ENCODE results near the gene CDK9. TPM values are rescaled to one million over a fixed set of nuclear protein-coding genes. Genes with fewer than 3 reads are reported as not detected.

CDK9 gene
- total RNA-seq, 1 experiment from 2014 or later, result 48.7 TPM

DNA sequence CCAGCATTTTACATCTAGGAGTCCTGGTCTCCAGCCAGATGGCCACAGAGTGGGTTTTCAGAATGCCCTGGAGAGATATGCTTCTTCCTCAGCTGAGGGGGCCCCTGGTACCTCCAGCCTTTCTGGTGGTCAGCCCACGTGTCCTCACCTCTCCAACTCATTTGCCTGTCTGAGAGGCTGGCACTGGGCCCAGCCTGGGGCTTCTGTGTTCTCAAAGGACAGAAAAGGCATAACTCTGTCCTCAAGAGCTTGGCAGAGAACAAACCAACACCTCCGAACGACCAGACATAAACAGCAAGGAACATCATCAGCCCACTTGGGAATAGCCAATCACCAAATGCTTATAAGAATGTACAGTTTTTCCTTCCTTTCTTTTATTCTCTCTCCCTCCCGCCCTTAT, 51.5 kb downstream of the CDK9 start:
- CTCF ChIA-PET, result no interaction called here
- DNase-seq (ENCODE audit: low read depth, low spot score) (no peak), ATAC-seq (no peak)
- no peak for TF ChIP-seq SIN3A (IDR thresholded peaks at IDR 0.05; ENCODE audit: borderline replicate concordance, insufficient read depth, low read depth, low read length)
- TF ChIP-seq POLR2AphosphoS5 (IDR thresholded peaks at IDR 0.05; ENCODE audit: low read depth, low read length), result no peak
- Histone ChIP-seq H3K4me1 (ENCODE audit: control insufficient read depth, insufficient read depth, low read length) (peaks cover 4% of the 10 kb centered on the region; the same call in 1 of the 2 replicates), H3K4me3 (ENCODE audit: low read depth in 2 of 2, low read length in 2 of 2) (no peak overlapping the region), H3K9me3 (ENCODE audit: control insufficient read depth, insufficient read depth, low read depth, low read length) (no peaks in the 10 kb centered on the region), H3K27me3 (ENCODE audit: control insufficient read depth, insufficient read depth, low read length) (no peaks in the 10 kb centered on the region), H3K36me3 (ENCODE audit: control insufficient read depth, insufficient read depth, low read length) (no peaks in the 10 kb centered on the region), H3K27ac (ENCODE audit: low read length) (no peak overlapping the region)
- POLR2A ChIA-PET, result no interaction called here
- BruUV-seq (replicated peaks), result no TSS peak
- in situ Hi-C loops (cut with HindIII; ENCODE audit: low pct_unique_long_range_greater_than_20kb, low sequenced_read_pairs) (no loop called here), intact Hi-C loops (cut with micrococcal nuclease; ENCODE audit: unreplicated experiment) (no loop called here)

DNA sequence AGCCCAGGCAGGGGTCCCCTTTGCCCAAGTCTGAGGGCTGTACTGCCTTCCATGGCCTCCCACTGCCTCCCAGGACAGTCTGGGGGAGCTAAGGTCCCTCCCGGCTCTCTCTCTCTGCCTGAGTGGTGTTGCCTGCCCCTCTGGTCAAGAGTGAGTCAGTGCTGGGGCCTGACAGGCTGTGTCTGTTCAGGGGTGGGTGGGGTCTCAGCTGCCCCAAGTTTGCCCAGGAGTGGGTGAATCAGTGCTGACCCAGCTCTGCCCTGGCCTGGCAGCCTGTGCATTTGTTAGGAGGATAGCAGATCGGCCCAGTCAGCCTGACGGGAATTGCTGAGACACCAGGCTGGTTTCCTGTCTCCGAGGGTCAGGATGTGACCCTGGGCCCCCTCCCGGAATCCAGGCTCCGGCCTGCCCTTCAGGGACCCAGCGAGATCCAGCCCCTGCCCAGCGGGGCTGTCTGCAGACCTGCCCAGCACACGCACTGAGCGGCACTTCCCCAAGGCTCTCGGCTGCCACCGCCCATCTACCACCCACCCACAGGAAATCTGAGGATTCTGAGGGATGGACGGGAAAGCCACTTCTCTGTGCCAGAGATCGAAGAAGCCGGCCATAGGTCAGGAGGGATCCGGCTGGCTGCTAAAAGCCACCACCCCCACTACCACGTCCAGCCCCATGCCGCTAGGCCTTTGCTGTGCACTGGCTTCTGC, 52.7 kb downstream of the CDK9 start:
- H3K27me3 ChIP-seq (ENCODE audit: control insufficient read depth, insufficient read depth, low read length), result no peaks in the 10 kb centered on the region
- H3K4me1 ChIP-seq (ENCODE audit: control insufficient read depth, insufficient read depth, low read length), result peaks cover 4% of the 10 kb centered on the region; the same call in 1 of the 2 replicates
- TF ChIP-seq, protein P1, sequence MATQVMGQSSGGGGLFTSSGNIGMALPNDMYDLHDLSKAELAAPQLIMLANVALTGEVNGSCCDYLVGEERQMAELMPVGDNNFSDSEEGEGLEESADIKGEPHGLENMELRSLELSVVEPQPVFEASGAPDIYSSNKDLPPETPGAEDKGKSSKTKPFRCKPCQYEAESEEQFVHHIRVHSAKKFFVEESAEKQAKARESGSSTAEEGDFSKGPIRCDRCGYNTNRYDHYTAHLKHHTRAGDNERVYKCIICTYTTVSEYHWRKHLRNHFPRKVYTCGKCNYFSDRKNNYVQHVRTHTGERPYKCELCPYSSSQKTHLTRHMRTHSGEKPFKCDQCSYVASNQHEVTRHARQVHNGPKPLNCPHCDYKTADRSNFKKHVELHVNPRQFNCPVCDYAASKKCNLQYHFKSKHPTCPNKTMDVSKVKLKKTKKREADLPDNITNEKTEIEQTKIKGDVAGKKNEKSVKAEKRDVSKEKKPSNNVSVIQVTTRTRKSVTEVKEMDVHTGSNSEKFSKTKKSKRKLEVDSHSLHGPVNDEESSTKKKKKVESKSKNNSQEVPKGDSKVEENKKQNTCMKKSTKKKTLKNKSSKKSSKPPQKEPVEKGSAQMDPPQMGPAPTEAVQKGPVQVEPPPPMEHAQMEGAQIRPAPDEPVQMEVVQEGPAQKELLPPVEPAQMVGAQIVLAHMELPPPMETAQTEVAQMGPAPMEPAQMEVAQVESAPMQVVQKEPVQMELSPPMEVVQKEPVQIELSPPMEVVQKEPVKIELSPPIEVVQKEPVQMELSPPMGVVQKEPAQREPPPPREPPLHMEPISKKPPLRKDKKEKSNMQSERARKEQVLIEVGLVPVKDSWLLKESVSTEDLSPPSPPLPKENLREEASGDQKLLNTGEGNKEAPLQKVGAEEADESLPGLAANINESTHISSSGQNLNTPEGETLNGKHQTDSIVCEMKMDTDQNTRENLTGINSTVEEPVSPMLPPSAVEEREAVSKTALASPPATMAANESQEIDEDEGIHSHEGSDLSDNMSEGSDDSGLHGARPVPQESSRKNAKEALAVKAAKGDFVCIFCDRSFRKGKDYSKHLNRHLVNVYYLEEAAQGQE (IDR thresholded peaks at IDR 0.05; ENCODE audit: insufficient read depth in 1 of 2, low read depth in 2 of 2, low read length in 1 of 2), result no peak
- TF ChIP-seq POLR2AphosphoS5 (IDR thresholded peaks at IDR 0.05; ENCODE audit: low read depth, low read length) (no peak), SIN3A (IDR thresholded peaks at IDR 0.05; ENCODE audit: borderline replicate concordance, insufficient read depth, low read depth, low read length) (no peak), TCF7L2 (IDR thresholded peaks at IDR 0.05; ENCODE audit: low read depth, low read length) (no peak)
- TF ChIP-seq, protein P2, sequence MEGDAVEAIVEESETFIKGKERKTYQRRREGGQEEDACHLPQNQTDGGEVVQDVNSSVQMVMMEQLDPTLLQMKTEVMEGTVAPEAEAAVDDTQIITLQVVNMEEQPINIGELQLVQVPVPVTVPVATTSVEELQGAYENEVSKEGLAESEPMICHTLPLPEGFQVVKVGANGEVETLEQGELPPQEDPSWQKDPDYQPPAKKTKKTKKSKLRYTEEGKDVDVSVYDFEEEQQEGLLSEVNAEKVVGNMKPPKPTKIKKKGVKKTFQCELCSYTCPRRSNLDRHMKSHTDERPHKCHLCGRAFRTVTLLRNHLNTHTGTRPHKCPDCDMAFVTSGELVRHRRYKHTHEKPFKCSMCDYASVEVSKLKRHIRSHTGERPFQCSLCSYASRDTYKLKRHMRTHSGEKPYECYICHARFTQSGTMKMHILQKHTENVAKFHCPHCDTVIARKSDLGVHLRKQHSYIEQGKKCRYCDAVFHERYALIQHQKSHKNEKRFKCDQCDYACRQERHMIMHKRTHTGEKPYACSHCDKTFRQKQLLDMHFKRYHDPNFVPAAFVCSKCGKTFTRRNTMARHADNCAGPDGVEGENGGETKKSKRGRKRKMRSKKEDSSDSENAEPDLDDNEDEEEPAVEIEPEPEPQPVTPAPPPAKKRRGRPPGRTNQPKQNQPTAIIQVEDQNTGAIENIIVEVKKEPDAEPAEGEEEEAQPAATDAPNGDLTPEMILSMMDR (IDR thresholded peaks at IDR 0.05), result no peak
- in situ Hi-C loops (cut with HindIII; ENCODE audit: low pct_unique_long_range_greater_than_20kb, low sequenced_read_pairs), result no loop called here
- H3K27ac ChIP-seq (ENCODE audit: low read length), result no peak overlapping the region
- ChIA-PET CTCF (no interaction called here), POLR2A (no interaction called here)
- H3K36me3 ChIP-seq (ENCODE audit: control insufficient read depth, insufficient read depth, low read length), result no peaks in the 10 kb centered on the region
- DNase-seq (ENCODE audit: low read depth, low spot score) (peak; percentile 8), ATAC-seq (peak; percentile 64)
- H3K4me3 ChIP-seq (ENCODE audit: low read depth in 2 of 2, low read length in 2 of 2), result no peak overlapping the region
- H3K9me3 ChIP-seq (ENCODE audit: control insufficient read depth, insufficient read depth, low read depth, low read length), result no peaks in the 10 kb centered on the region
- no TSS peak for BruUV-seq (replicated peaks)
- intact Hi-C loops (cut with micrococcal nuclease; ENCODE audit: unreplicated experiment), result no loop called here

Small RNAs within 50 kb of the gene (microRNA-seq; reads per million reads assigned to microRNA genes)
- gene MIR2861 (ENCODE audit: unreplicated experiment) (not detected), gene MIR3960 (ENCODE audit: unreplicated experiment) (not detected)

Other genes starting within 250 kb of the CDK9 start
- 67.5 TPM for gene STXBP1, start 173.8 kb upstream of the CDK9 start, total RNA-seq (2021; ENCODE audit: unreplicated experiment)
- not detected for gene CFAP157, start 79.0 kb upstream of the CDK9 start, total RNA-seq (2021; ENCODE audit: unreplicated experiment)
- gene PTRH1, start 70.4 kb upstream of the CDK9 start, total RNA-seq (2021; ENCODE audit: unreplicated experiment), result 13.8 TPM
- 0.05 TPM for gene TTC16, start 70.0 kb upstream of the CDK9 start, total RNA-seq (2021; ENCODE audit: unreplicated experiment)
- 8.2 TPM for gene TOR2A, start 50.7 kb upstream of the CDK9 start, total RNA-seq (2021; ENCODE audit: unreplicated experiment)
- 0.49 TPM for gene SH2D3C, start 7.4 kb upstream of the CDK9 start, total RNA-seq (2021; ENCODE audit: unreplicated experiment)
- gene FPGS, start 16.8 kb downstream of the CDK9 start, total RNA-seq (2021; ENCODE audit: unreplicated experiment), result 56.5 TPM
- 25.1 TPM for gene ENG, start 68.6 kb downstream of the CDK9 start, total RNA-seq (2021; ENCODE audit: unreplicated experiment)
- gene AK1, start 91.6 kb downstream of the CDK9 start, total RNA-seq (2021; ENCODE audit: unreplicated experiment), result 62.1 TPM
- gene ST6GALNAC6, start 113.6 kb downstream of the CDK9 start, total RNA-seq (2021; ENCODE audit: unreplicated experiment), result 50.2 TPM
- gene ST6GALNAC4, start 131.0 kb downstream of the CDK9 start, total RNA-seq (2021; ENCODE audit: unreplicated experiment), result 38.0 TPM
- gene PIP5KL1, start 144.7 kb downstream of the CDK9 start, total RNA-seq (2021; ENCODE audit: unreplicated experiment), result 7.8 TPM
- gene DPM2, start 151.8 kb downstream of the CDK9 start, total RNA-seq (2021; ENCODE audit: unreplicated experiment), result 58.7 TPM
- gene EEIG1, start 195.0 kb downstream of the CDK9 start, total RNA-seq (2021; ENCODE audit: unreplicated experiment), result 361 TPM